Endothelial cell (in vitro differentiated cells): ENCODE data around the gene PAPPA2. TPM values are rescaled to one million over a fixed set of nuclear protein-coding genes. Genes with fewer than 3 reads are reported as not detected.

Experiments
- DNase-seq: peaks from one replicate; pipeline ENCODE4 v3.0.0; 2021; ENCODE audit warnings: low spot score
- H3K27ac Mint-ChIP-seq: one replicate; pipeline ENCODE4 v1.8.0; 2021; ENCODE audit warnings: mixed read lengths, inconsistent platforms; ENCODE audit not compliant: unreplicated experiment
- H3K27me3 Mint-ChIP-seq: one replicate; pipeline ENCODE4 v1.8.0; 2021; ENCODE audit warnings: mild to moderate bottlenecking, moderate library complexity, mixed read lengths, inconsistent platforms; ENCODE audit not compliant: unreplicated experiment
- H3K36me3 Mint-ChIP-seq: one replicate; pipeline ENCODE4 v1.8.0; 2021; ENCODE audit warnings: mild to moderate bottlenecking, low read depth, mixed read lengths, inconsistent platforms; ENCODE audit not compliant: unreplicated experiment
- H3K4me1 Mint-ChIP-seq: one replicate; pipeline ENCODE4 v1.8.0; 2021; ENCODE audit warnings: mild to moderate bottlenecking, mixed read lengths, inconsistent platforms; ENCODE audit not compliant: unreplicated experiment
- H3K4me3 Mint-ChIP-seq: one replicate; pipeline ENCODE4 v1.8.0; 2021; ENCODE audit warnings: mild to moderate bottlenecking, mixed read lengths, inconsistent platforms; ENCODE audit not compliant: unreplicated experiment
- H3K9me3 Mint-ChIP-seq: one replicate; pipeline ENCODE4 v1.8.0; 2021; ENCODE audit warnings: mixed read lengths, inconsistent platforms; ENCODE audit not compliant: unreplicated experiment
- CTCF ChIP-seq: fragments of 200-600 bp; sonication (generic); IDR thresholded peaks from one replicate; pipeline ENCODE4 v1.5.0; 2021; ENCODE audit warnings: antibody characterized with exemption; ENCODE audit not compliant: unreplicated experiment
- total RNA-seq: library from RNA; stranded (reverse); fragmentation: NEBNext Ultra II Directional; extraction: Animal tissue kit (Norgen Biotek cat#: 25700); gene quantifications from one replicate; pipeline ENCODE4 v1.2.1, GENCODE V29; 2021; ENCODE audit not compliant: unreplicated experiment

PAPPA2 gene
- total RNA-seq, 1 donor from 2014 or later: 0.33 TPM

- H3K27ac Mint-ChIP-seq: no peak overlapping the region
- no peaks in the 10 kb centered on the region for H3K36me3 Mint-ChIP-seq
- peaks cover 3% of the 10 kb centered on the region for H3K27me3 Mint-ChIP-seq
- no peak overlapping the region for H3K4me3 Mint-ChIP-seq
- no peak for DNase-seq
- no peaks in the 10 kb centered on the region for H3K9me3 Mint-ChIP-seq
- peaks cover 3% of the 10 kb centered on the region for H3K4me1 Mint-ChIP-seq
- TF ChIP-seq CTCF: no peak
Observed at GRCh38 chr1:176531921-176532897, 69.2 kb downstream of the PAPPA2 start.

- Mint-ChIP-seq H3K4me3 (no peak overlapping the region), H3K27ac (no peak overlapping the region), H3K27me3 (peaks cover 3% of the 10 kb centered on the region), H3K9me3 (no peaks in the 10 kb centered on the region), H3K4me1 (peaks cover 3% of the 10 kb centered on the region), H3K36me3 (no peaks in the 10 kb centered on the region)
- no peak for DNase-seq
- no peak for TF ChIP-seq CTCF
Observed at GRCh38 chr1:176533020-176533419, 70.0 kb downstream of the PAPPA2 start.

- peaks cover 3% of the 10 kb centered on the region for H3K27me3 Mint-ChIP-seq
- no peak overlapping the region for H3K4me3 Mint-ChIP-seq
- no peaks in the 10 kb centered on the region for H3K36me3 Mint-ChIP-seq
- no peak overlapping the region for H3K27ac Mint-ChIP-seq
- no peak for TF ChIP-seq CTCF
- H3K4me1 Mint-ChIP-seq: peaks cover 3% of the 10 kb centered on the region
- H3K9me3 Mint-ChIP-seq: no peaks in the 10 kb centered on the region
- no peak for DNase-seq
Observed at GRCh38 chr1:176536588-176536987, 73.6 kb downstream of the PAPPA2 start.

GRCh38 chr1:176539018-176539417 is 76.0 kb downstream of the PAPPA2 start:
- DNase-seq: no peak
- no peak for TF ChIP-seq CTCF
- no peak overlapping the region for H3K27ac Mint-ChIP-seq
- H3K9me3 Mint-ChIP-seq: no peaks in the 10 kb centered on the region
- H3K36me3 Mint-ChIP-seq: no peaks in the 10 kb centered on the region
- no peak overlapping the region for H3K4me3 Mint-ChIP-seq
- H3K4me1 Mint-ChIP-seq: peaks cover 3% of the 10 kb centered on the region
- H3K27me3 Mint-ChIP-seq: peaks cover 3% of the 10 kb centered on the region

GRCh38 chr1:176540428-176540827 is 77.5 kb downstream of the PAPPA2 start:
- peaks cover 2% of the 10 kb centered on the region for H3K27me3 Mint-ChIP-seq

More at GRCh38 chr1:176540428-176540827, 77.5 kb downstream of the PAPPA2 start:
- DNase-seq: no peak
- Mint-ChIP-seq H3K9me3 (no peaks in the 10 kb centered on the region), H3K4me3 (no peak overlapping the region), H3K4me1 (no peaks in the 10 kb centered on the region), H3K36me3 (no peaks in the 10 kb centered on the region), H3K27ac (no peak overlapping the region)
- TF ChIP-seq CTCF: no peak
